ENCODE measurements around the gene TMEM132D.

The TMEM132D gene

GRCh38 chr12:129385637-129385990, 518.2 kb downstream of the TMEM132D start:
- Histone ChIP-seq H2AFZ (ENCODE audit: low read depth) (no peak overlapping the region), H3K36me3 (ENCODE audit: insufficient read depth) (no peaks in the 10 kb centered on the region), H3K27me3 (ENCODE audit: insufficient read depth, low read depth) (no peaks in the 10 kb centered on the region), H4K20me1 (ENCODE audit: insufficient read depth) (no peaks in the 10 kb centered on the region), H3K4me2 (no peak overlapping the region), H3K79me2 (ENCODE audit: insufficient read depth, low read depth) (no peaks in the 10 kb centered on the region), H3K27ac (no peak overlapping the region), H3K4me1 (ENCODE audit: low read depth, poor library complexity, severe bottlenecking) (no peaks in the 10 kb centered on the region), H3K9ac (no peak overlapping the region), H3K4me3 (IDR thresholded peaks at IDR 0.05; ENCODE audit: insufficient read depth, low read depth, low read length) (no peak overlapping the region)
- TF ChIP-seq CTCF (conservative IDR thresholded peaks at IDR 0.05; ENCODE audit: low read depth, low read length), result no peak

DNA sequence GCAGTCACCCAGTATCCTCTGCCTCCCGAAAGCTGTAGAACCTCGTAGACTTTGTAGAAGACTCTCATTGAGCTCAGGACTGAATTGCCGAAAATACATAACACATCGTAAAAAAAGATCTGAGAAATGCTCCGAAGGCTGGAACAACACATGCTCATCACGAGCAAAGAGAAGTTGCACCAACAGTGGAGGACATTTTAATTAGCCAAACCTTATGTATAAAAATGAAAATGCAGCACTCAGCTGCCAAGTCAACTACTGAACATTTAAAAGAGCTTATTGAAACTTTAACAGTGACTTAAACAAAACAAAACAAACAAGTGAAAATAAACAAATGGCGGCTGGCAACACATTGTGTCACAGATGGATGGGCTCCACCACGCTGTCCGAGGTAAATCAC, 519.9 kb downstream of the TMEM132D start:
- Histone ChIP-seq H3K79me2 (ENCODE audit: insufficient read depth, low read depth) (no peaks in the 10 kb centered on the region), H3K36me3 (ENCODE audit: insufficient read depth) (no peaks in the 10 kb centered on the region), H3K4me1 (ENCODE audit: low read depth, poor library complexity, severe bottlenecking) (no peaks in the 10 kb centered on the region), H3K27ac (no peak overlapping the region), H3K9ac (no peak overlapping the region), H3K27me3 (ENCODE audit: insufficient read depth, low read depth) (no peaks in the 10 kb centered on the region), H4K20me1 (ENCODE audit: insufficient read depth) (no peaks in the 10 kb centered on the region), H2AFZ (ENCODE audit: low read depth) (no peak overlapping the region), H3K4me2 (no peak overlapping the region), H3K4me3 (IDR thresholded peaks at IDR 0.05; ENCODE audit: insufficient read depth, low read depth, low read length) (no peak overlapping the region)
- no peak for TF ChIP-seq CTCF (conservative IDR thresholded peaks at IDR 0.05; ENCODE audit: low read depth, low read length)

- Histone ChIP-seq H3K4me1 (ENCODE audit: low read depth, poor library complexity, severe bottlenecking) (peaks cover 6% of the 10 kb centered on the region), H3K36me3 (ENCODE audit: insufficient read depth) (no peaks in the 10 kb centered on the region), H3K4me2 (no peak overlapping the region), H2AFZ (ENCODE audit: low read depth) (no peak overlapping the region), H3K4me3 (IDR thresholded peaks at IDR 0.05; ENCODE audit: insufficient read depth, low read depth, low read length) (no peak overlapping the region), H3K9ac (no peak overlapping the region), H4K20me1 (ENCODE audit: insufficient read depth) (no peaks in the 10 kb centered on the region), H3K79me2 (ENCODE audit: insufficient read depth, low read depth) (no peaks in the 10 kb centered on the region), H3K27ac (no peak overlapping the region), H3K27me3 (ENCODE audit: insufficient read depth, low read depth) (no peaks in the 10 kb centered on the region)
- TF ChIP-seq CTCF (conservative IDR thresholded peaks at IDR 0.05; ENCODE audit: low read depth, low read length), result no peak
Observed at GRCh38 chr12:129381715-129382114, 522.1 kb downstream of the TMEM132D start.

DNA sequence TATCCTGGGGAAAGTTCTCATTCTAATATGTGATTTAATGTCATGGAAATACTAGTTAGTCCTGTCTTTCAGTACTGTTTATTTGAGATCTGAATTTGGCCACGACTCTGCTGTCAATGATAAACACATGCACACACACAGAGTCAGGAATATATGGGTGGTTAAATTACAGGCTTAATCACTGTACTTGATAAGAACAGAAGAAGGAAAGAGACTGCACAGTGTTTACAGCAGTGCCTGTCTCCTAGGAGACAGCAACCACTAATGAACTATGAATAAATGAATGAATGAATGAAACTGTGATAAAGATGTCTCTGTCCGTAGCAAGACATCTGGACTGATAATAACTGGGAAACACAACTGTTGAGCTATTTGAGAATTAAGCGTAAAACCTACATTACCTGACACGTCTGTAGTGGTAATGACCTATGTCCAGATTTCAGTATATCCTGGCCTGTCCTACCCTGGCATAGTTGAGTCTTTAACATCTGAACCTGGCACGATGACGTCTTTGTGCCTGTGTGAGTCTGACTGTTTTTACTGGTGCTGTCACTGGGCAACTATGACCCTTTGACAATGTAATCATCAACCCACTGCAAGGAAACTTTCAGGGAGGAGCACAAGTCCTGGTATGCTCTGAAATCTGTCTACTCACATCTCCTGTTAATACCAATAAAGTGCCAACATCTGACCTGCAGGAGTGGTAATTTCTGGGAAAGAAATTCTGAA, 524.6 kb downstream of the TMEM132D start:
- H3K27me3 ChIP-seq (ENCODE audit: insufficient read depth, low read depth), result no peaks in the 10 kb centered on the region
- H4K20me1 ChIP-seq (ENCODE audit: insufficient read depth), result no peaks in the 10 kb centered on the region
- H3K36me3 ChIP-seq (ENCODE audit: insufficient read depth), result no peaks in the 10 kb centered on the region
- H3K9ac ChIP-seq, result no peak overlapping the region
- H3K27ac ChIP-seq, result no peak overlapping the region
- H3K79me2 ChIP-seq (ENCODE audit: insufficient read depth, low read depth), result no peaks in the 10 kb centered on the region
- TF ChIP-seq CTCF (conservative IDR thresholded peaks at IDR 0.05; ENCODE audit: low read depth, low read length), result no peak
- H2AFZ ChIP-seq (ENCODE audit: low read depth), result no peak overlapping the region
- H3K4me3 ChIP-seq (IDR thresholded peaks at IDR 0.05; ENCODE audit: insufficient read depth, low read depth, low read length), result no peak overlapping the region
- H3K4me2 ChIP-seq, result no peak overlapping the region
- H3K4me1 ChIP-seq (ENCODE audit: low read depth, poor library complexity, severe bottlenecking), result peaks cover 6% of the 10 kb centered on the region
